ENCODE results near the gene CARD9. TPM values are rescaled to one million over a fixed set of nuclear protein-coding genes. Genes with fewer than 3 reads are reported as not detected.

The CARD9 gene
- total RNA-seq, 2 experiments from 2014 or later = 0.92 to 1.7 TPM

GRCh38 chr9:136359774-136360718, 13.4 kb downstream of the CARD9 start:
- TF ChIP-seq CTCF (conservative IDR thresholded peaks at IDR 0.05; ENCODE audit: low read length) (no peak), EZH2phosphoT487 (IDR thresholded peaks at IDR 0.05; ENCODE audit: borderline replicate concordance, low read depth, low read length) (no peak)
- POLR2A ChIA-PET = no interaction called here
- Histone ChIP-seq H3K27ac (ENCODE audit: low read depth, low read length, poor library complexity, severe bottlenecking) (no peak overlapping the region), H3K79me2 (ENCODE audit: insufficient read depth, low read depth, low read length) (no peaks in the 10 kb centered on the region), H3K4me3 (ENCODE audit: low read depth, low read length, poor library complexity, severe bottlenecking) (no peak overlapping the region), H3K9me2 (ENCODE audit: insufficient read depth, low read length) (no peaks in the 10 kb centered on the region), H3K9me3 (ENCODE audit: low read length) (no peaks in the 10 kb centered on the region), H3K4me1 (ENCODE audit: insufficient read depth, low read length, poor library complexity, severe bottlenecking) (peaks cover 12% of the 10 kb centered on the region), H3K4me2 (ENCODE audit: low read length) (no peak overlapping the region), H3K36me3 (ENCODE audit: insufficient read depth, low read length) (no peaks in the 10 kb centered on the region), H4K20me1 (ENCODE audit: insufficient read depth, low read length) (no peaks in the 10 kb centered on the region), H2AFZ (ENCODE audit: low read length) (no peak overlapping the region)
- CTCF ChIA-PET (ENCODE audit: unreplicated experiment) = no interaction called here
- intact Hi-C loops (cut with micrococcal nuclease; ENCODE audit: unreplicated experiment) = no loop called here
- no peak for DNase-seq (ENCODE audit: low spot score)
- BruUV-seq (replicated peaks) = no TSS peak

DNA sequence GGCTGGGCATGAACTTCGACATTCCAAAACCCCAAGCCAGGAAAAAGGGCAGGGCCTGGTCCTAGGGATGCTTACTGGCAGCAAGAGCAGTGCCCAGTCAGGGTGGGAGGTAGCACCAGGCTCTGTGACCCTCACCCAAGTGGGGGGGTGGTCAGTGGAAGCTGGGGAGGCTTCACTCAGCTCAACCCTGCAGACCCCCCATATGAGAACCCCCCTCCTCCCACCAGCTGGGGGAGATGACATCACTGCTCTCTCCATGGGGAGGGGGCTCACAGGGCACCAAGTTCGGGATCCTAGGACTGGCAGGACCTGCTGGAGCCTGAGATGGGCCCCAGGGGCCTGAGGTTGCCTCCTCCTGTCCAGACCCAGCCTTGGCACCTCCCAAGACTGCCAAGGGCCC, 14.6 kb downstream of the CARD9 start:
- no TSS peak for BruUV-seq (replicated peaks)
- TF ChIP-seq EZH2phosphoT487 (IDR thresholded peaks at IDR 0.05; ENCODE audit: borderline replicate concordance, low read depth, low read length) = no peak
- TF ChIP-seq CTCF (conservative IDR thresholded peaks at IDR 0.05; ENCODE audit: low read length) = no peak
- no peaks in the 10 kb centered on the region for H3K9me3 ChIP-seq (ENCODE audit: low read length)
- H3K79me2 ChIP-seq (ENCODE audit: insufficient read depth, low read depth, low read length) = no peaks in the 10 kb centered on the region
- H3K4me3 ChIP-seq (ENCODE audit: low read depth, low read length, poor library complexity, severe bottlenecking) = no peak overlapping the region
- H3K27ac ChIP-seq (ENCODE audit: low read depth, low read length, poor library complexity, severe bottlenecking) = no peak overlapping the region
- no peaks in the 10 kb centered on the region for H3K9me2 ChIP-seq (ENCODE audit: insufficient read depth, low read length)
- H2AFZ ChIP-seq (ENCODE audit: low read length) = no peak overlapping the region
- H4K20me1 ChIP-seq (ENCODE audit: insufficient read depth, low read length) = no peaks in the 10 kb centered on the region
- peaks cover 9% of the 10 kb centered on the region for H3K4me1 ChIP-seq (ENCODE audit: insufficient read depth, low read length, poor library complexity, severe bottlenecking)
- no peaks in the 10 kb centered on the region for H3K36me3 ChIP-seq (ENCODE audit: insufficient read depth, low read length)
- DNase-seq (ENCODE audit: low spot score) = no peak
- CTCF ChIA-PET (ENCODE audit: unreplicated experiment) = no interaction called here
- POLR2A ChIA-PET = no interaction called here
- no peak overlapping the region for H3K4me2 ChIP-seq (ENCODE audit: low read length)
- intact Hi-C loops (cut with micrococcal nuclease; ENCODE audit: unreplicated experiment) = no loop called here

DNA sequence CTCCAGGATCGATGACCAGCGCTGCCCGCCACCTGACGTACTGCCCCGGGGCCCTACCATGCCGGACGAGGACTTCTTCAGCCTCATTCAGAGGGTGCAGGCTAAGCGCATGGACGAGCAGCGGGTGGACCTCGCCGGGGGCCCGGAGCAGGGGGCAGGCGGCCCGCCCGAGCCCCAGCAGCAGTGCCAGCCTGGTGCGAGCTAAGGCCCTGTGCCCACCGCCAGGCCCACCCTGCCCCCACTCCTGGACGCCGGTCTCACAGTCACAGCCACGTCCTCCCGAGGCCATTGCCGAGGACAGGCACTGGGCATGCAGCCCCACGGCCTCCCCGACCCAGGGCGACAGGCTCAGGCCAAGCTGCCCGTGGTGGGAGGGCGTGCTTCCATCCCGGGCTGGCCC, 15.5 kb downstream of the CARD9 start:
- Histone ChIP-seq H3K36me3 (ENCODE audit: insufficient read depth, low read length) (no peaks in the 10 kb centered on the region), H2AFZ (ENCODE audit: low read length) (no peak overlapping the region), H3K27ac (ENCODE audit: low read depth, low read length, poor library complexity, severe bottlenecking) (no peak overlapping the region), H3K9me2 (ENCODE audit: insufficient read depth, low read length) (no peaks in the 10 kb centered on the region), H3K79me2 (ENCODE audit: insufficient read depth, low read depth, low read length) (no peaks in the 10 kb centered on the region), H3K4me2 (ENCODE audit: low read length) (no peak overlapping the region), H4K20me1 (ENCODE audit: insufficient read depth, low read length) (no peaks in the 10 kb centered on the region), H3K4me3 (ENCODE audit: low read depth, low read length, poor library complexity, severe bottlenecking) (no peak overlapping the region), H3K9me3 (ENCODE audit: low read length) (no peaks in the 10 kb centered on the region), H3K4me1 (ENCODE audit: insufficient read depth, low read length, poor library complexity, severe bottlenecking) (peaks cover 7% of the 10 kb centered on the region)
- no peak for DNase-seq (ENCODE audit: low spot score)
- ChIA-PET POLR2A (no interaction called here), CTCF (ENCODE audit: unreplicated experiment) (no interaction called here)
- TF ChIP-seq CTCF (conservative IDR thresholded peaks at IDR 0.05; ENCODE audit: low read length) (no peak), EZH2phosphoT487 (IDR thresholded peaks at IDR 0.05; ENCODE audit: borderline replicate concordance, low read depth, low read length) (no peak)
- intact Hi-C loops (cut with micrococcal nuclease; ENCODE audit: unreplicated experiment) = no loop called here
- BruUV-seq (replicated peaks) = no TSS peak

Data from OCI-LY7 (cell line).